SU-DHL-6 (cell line): Measurements from ENCODE around the gene SPOCD1.

Experiments
- H2AFZ ChIP-seq: fragments of 200-600 bp; sonication (generic); 2 replicates; pipeline ENCODE4 v1.6.1; 2014; ENCODE audit warnings: low read depth, mild to moderate bottlenecking, moderate library complexity, mixed read lengths, antibody characterized with exemption, low read length; ENCODE audit not compliant: severe bottlenecking
- H3F3A ChIP-seq: fragments of 200-600 bp; shearing (Covaris generic); 2 replicates; pipeline ENCODE4 v1.6.0; 2016; ENCODE audit warnings: antibody characterized with exemption, mild to moderate bottlenecking; ENCODE audit not compliant: insufficient read depth
- H3K27ac ChIP-seq: fragments of 200-600 bp; sonication (generic); 2 replicates; pipeline ENCODE4 v1.5.1; 2016; ENCODE audit warnings: low read depth, mild to moderate bottlenecking, low read length, moderate library complexity, mixed read lengths
- H3K27me3 ChIP-seq: fragments of 200-600 bp; sonication (generic), shearing (Covaris generic); 2 replicates; pipeline ENCODE4 v1.6.0; 2014; ENCODE audit warnings: mild to moderate bottlenecking, low read length
- H3K36me3 ChIP-seq: fragments of 200-600 bp; sonication (generic); 2 replicates; pipeline ENCODE4 v1.6.1; 2014; ENCODE audit warnings: mild to moderate bottlenecking, low read length, mixed read lengths
- H3K4me2 ChIP-seq: fragments of 300-600, 200-600 bp; shearing (Covaris generic), sonication (generic); 2 replicates; pipeline ENCODE4 v1.6.0; 2014; ENCODE audit warnings: low read length, low read depth, mild to moderate bottlenecking; ENCODE audit not compliant: poor library complexity, severe bottlenecking
- H3K4me3 ChIP-seq: fragments of 200-600 bp; sonication (generic); 2 replicates; pipeline ENCODE4 v1.5.1; 2014; ENCODE audit warnings: antibody characterized with exemption, low read length, mild to moderate bottlenecking, mixed read lengths; ENCODE audit not compliant: insufficient read depth, poor library complexity, severe bottlenecking
- H3K79me2 ChIP-seq: fragments of 200-600 bp; sonication (generic); 2 replicates; pipeline ENCODE4 v1.6.1; 2014; ENCODE audit warnings: mild to moderate bottlenecking, low read length, moderate library complexity; ENCODE audit not compliant: insufficient read depth
- H3K9ac ChIP-seq: fragments of 200-600 bp; sonication (generic); 2 replicates; pipeline ENCODE4 v1.7.0; 2014; ENCODE audit warnings: mild to moderate bottlenecking, low read length
- H3K9me2 ChIP-seq: fragments of 200-600 bp; sonication (generic); replicated peaks from 2 replicates; pipeline ENCODE4 v1.6.1; 2014; ENCODE audit warnings: low read length; ENCODE audit not compliant: insufficient read depth
- H3K9me3 ChIP-seq: fragments of 200-600 bp; sonication (generic); 2 replicates; pipeline ENCODE4 v1.6.1; 2014; ENCODE audit warnings: low read length, mixed read lengths; ENCODE audit not compliant: insufficient read depth
- H4K20me1 ChIP-seq: fragments of 200-600 bp; sonication (generic); 2 replicates; pipeline ENCODE4 v1.6.1; 2014; ENCODE audit warnings: low read depth, mild to moderate bottlenecking, antibody characterized with exemption, low read length, moderate library complexity, mixed read lengths
- EZH2phosphoT487 ChIP-seq: fragments of 200-600 bp; sonication (generic), shearing (Covaris generic); conservative IDR thresholded peaks from 2 replicates; pipeline ENCODE4 v1.6.1; 2018; ENCODE audit warnings: mild to moderate bottlenecking, antibody characterized with exemption, low read length, moderate library complexity, mixed read lengths
- TF ChIP-seq, protein P1 (sequence below): fragments of 200-600 bp; sonication (generic); IDR thresholded peaks from one replicate; pipeline ENCODE4 v1.5.1; 2017; ENCODE audit warnings: antibody characterized with exemption, mild to moderate bottlenecking, low read length, moderate library complexity; ENCODE audit not compliant: insufficient read depth, poor library complexity, severe bottlenecking

Gene SPOCD1

GRCh38 chr1:31796707-31797106, 19.1 kb downstream of the SPOCD1 start:
- Histone ChIP-seq H3K9ac (no peak overlapping the region), H3K27ac (no peak overlapping the region)

GRCh38 chr1:31795801-31796621, 19.8 kb downstream of the SPOCD1 start:
- H3F3A ChIP-seq, result no peaks in the 10 kb centered on the region
- no peak overlapping the region for H3K4me3 ChIP-seq
- H3K9me2 ChIP-seq, result no peaks in the 10 kb centered on the region
- H3K9me3 ChIP-seq, result no peaks in the 10 kb centered on the region
- H3K4me2 ChIP-seq, result no peak overlapping the region
- H4K20me1 ChIP-seq, result no peaks in the 10 kb centered on the region
- H3K36me3 ChIP-seq, result no peaks in the 10 kb centered on the region
- no peak overlapping the region for H3K27ac ChIP-seq
- no peaks in the 10 kb centered on the region for H3K27me3 ChIP-seq
- no peaks in the 10 kb centered on the region for H3K79me2 ChIP-seq
- TF ChIP-seq EZH2phosphoT487, result no peak
- TF ChIP-seq, protein P1, sequence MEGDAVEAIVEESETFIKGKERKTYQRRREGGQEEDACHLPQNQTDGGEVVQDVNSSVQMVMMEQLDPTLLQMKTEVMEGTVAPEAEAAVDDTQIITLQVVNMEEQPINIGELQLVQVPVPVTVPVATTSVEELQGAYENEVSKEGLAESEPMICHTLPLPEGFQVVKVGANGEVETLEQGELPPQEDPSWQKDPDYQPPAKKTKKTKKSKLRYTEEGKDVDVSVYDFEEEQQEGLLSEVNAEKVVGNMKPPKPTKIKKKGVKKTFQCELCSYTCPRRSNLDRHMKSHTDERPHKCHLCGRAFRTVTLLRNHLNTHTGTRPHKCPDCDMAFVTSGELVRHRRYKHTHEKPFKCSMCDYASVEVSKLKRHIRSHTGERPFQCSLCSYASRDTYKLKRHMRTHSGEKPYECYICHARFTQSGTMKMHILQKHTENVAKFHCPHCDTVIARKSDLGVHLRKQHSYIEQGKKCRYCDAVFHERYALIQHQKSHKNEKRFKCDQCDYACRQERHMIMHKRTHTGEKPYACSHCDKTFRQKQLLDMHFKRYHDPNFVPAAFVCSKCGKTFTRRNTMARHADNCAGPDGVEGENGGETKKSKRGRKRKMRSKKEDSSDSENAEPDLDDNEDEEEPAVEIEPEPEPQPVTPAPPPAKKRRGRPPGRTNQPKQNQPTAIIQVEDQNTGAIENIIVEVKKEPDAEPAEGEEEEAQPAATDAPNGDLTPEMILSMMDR, result no peak
- H2AFZ ChIP-seq, result no peak overlapping the region
- H3K9ac ChIP-seq, result no peak overlapping the region

More at GRCh38 chr1:31796707-31797106, 19.1 kb downstream of the SPOCD1 start:
- Histone ChIP-seq H3K36me3 (no peaks in the 10 kb centered on the region), H3K9me3 (no peaks in the 10 kb centered on the region), H3K9me2 (no peaks in the 10 kb centered on the region), H3K4me3 (no peak overlapping the region), H3K27me3 (no peaks in the 10 kb centered on the region), H3K4me2 (no peak overlapping the region), H2AFZ (no peak overlapping the region), H4K20me1 (no peaks in the 10 kb centered on the region), H3K79me2 (no peaks in the 10 kb centered on the region), H3F3A (no peaks in the 10 kb centered on the region)
- no peak for TF ChIP-seq EZH2phosphoT487
- TF ChIP-seq, protein P1, result no peak

DNA sequence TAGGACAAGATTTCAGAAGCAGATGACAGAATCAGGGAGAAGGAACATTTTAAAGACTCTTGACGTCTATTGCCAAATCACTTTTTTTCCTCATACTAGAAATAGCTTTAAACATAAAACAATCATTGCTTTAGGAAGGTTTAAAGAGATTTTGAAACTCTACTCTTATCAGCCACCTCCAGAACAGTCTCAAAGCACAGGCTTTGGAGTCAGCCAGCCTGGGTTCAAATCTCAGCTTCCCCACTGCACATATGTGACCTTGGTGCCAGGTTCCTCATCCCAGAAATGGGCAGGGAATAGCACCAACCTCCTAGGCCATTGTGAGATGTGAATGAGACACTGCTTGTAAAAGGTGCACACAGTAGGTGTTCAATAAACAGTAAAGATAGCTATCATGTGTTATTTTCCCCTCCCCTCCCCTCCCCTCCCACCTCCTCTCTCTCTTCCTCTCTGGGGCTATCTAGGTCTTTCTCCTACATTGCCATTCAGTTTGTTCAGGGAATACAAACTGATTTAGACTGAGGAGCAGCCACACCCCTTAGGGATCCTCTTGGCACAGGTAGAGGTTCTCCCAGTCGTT, 20.6 kb downstream of the SPOCD1 start:
- Histone ChIP-seq H3K9me2 (no peaks in the 10 kb centered on the region), H3F3A (no peaks in the 10 kb centered on the region), H3K27me3 (no peaks in the 10 kb centered on the region), H2AFZ (no peak overlapping the region), H3K4me2 (no peak overlapping the region), H3K36me3 (no peaks in the 10 kb centered on the region), H4K20me1 (no peaks in the 10 kb centered on the region), H3K9me3 (no peaks in the 10 kb centered on the region), H3K79me2 (no peaks in the 10 kb centered on the region), H3K4me3 (no peak overlapping the region), H3K27ac (no peak overlapping the region), H3K9ac (no peak overlapping the region)
- no peak for TF ChIP-seq EZH2phosphoT487
- TF ChIP-seq, protein P1, result no peak
